Hepatic stellate cell (primary cell): ENCODE measurements around the gene LRP6.

Source experiments
- DNase-seq: peaks from one replicate; pipeline ENCODE4 v3.0.0; 2011; ENCODE audit warnings: low spot score

The LRP6 gene

DNA sequence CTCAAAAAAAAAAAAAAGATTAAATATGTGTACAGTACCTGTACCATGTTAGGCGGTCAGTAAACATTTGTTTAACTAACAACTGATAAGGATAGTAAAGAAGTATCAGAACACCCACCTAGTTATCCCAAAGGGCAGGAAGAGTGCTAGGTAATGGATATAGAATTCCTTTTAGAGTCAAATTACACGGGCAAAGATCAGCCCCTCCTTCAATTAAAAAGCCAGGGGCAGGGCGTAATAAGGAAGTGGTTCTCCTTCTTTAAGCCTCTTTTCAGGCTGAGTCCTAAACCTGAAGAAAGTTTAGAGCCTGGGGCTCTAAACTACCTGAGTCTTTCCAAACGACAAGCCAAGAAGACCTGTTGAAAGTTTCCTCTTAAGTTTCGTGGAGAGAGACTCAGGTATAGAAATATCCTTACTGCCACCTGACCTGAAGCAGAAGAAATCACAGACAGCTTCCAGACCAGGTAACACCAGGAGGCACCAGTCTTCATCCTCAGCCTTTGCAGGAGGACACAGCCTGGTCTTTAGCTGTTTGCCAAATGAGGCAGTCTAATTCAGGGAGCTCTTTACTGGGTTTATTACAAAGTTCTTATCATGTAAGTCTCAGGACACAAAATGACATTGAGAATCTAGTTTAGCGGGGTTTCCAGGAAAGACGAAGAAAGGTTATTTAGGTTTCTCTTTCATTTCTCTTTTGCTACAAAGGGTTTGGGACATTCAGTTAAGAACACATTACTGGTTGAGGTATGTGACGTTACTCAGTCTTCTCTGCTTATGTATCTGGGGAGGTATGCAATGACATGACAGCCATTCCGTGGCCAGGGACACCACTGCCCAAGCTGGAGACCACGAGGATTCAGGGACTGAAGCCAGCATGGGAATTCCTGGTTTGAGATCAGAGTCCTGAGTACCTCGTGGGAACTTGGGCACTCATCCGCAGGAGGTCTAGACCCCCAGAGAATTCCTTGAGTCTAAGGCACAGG, 195.9 kb downstream of the LRP6 start, which contains the start of gene BCL2L14:
Gene BCL2L14, plus strand, starts transcription at position 266 of the 983 bp plus-strand sequence. CDS start 8,367 bp downstream, outside the sequence.
- DNase-seq = no peak

DNA sequence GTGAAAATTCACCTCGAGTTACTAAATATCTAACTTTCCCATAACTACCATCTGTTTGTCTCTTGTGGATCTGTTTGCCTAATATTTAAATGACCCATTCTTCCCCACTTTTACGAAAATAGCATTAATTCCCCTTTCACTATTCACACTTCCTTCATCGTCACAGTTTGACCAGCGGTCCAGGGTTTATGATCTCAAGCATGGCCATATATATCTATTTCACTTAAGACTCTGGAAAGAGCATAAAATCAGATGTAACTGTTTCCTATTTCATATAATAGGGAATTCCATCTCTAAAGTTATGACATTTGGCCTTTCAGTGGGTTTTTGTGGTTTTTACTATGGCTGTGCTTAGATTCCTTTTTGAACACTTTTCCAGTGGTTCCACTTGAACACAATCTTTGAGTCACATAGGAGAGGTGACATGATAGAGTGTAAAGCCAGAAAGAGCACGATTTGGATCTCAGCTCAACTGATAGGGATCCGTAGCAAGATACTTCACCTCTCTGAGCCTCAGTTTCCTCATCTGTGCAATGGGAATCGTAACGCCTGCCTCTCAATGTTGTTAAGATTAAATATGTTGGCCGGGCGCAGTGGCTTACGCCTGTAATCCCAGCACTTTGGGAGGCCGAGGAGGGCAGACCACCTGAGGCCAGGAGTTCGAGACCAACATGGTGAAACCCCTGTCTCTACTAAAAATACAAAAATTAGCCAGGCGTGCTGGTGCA, 196.9 kb downstream of the LRP6 start:
- DNase-seq = no peak

DNA sequence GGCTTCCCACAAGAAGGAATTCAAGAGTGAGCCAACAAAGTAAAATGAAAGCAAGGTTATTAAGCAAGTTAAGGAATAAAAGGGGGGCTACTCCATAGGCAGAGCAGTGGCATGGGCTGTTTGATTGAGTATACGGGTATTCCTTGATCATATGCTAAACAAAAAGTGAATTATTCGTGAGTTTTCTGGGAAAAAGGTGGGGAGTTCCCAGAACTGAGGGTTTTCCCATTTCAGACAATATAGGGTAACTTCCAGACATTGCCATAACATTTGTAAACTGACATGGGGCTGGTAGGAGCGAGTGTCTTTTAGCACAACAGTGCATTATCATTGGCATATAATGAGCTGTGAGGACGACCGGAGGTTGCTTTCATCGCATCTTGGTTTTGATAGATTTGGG, 198.1 kb downstream of the LRP6 start:
- no peak for DNase-seq
